GM23248 (cell line): Measurements from ENCODE around the gene TMEM8B. TPM values are rescaled to one million over a fixed set of nuclear protein-coding genes. Genes with fewer than 3 reads are reported as not detected.
"Not testable (repeated sequence)": the region's sequence is repeated elsewhere in the genome, so short reads cannot be mapped to it uniquely, and the experiment has no call there.

ENCODE experiments used
- DNase-seq: peaks from one replicate; pipeline ENCODE4 v3.0.0-alpha.2; 2015
- H2AFZ ChIP-seq: fragments of 200-600 bp; sonication (generic); 2 replicates; pipeline ENCODE4 v1.6.1; 2016; ENCODE audit warnings: antibody characterized with exemption
- H3F3A ChIP-seq: fragments of 200-600 bp; sonication (generic); 2 replicates; pipeline ENCODE4 v1.6.1; 2016; ENCODE audit warnings: mild to moderate bottlenecking, antibody characterized with exemption, mixed run types; ENCODE audit not compliant: insufficient read depth
- H3K27ac ChIP-seq: fragments of 200-600 bp; sonication (generic); 2 replicates; pipeline ENCODE4 v1.5.1; 2016; ENCODE audit warnings: mild to moderate bottlenecking
- H3K27me3 ChIP-seq: fragments of 200-600 bp; sonication (generic); replicated peaks from 2 replicates; pipeline ENCODE4 v1.6.1; 2016; ENCODE audit warnings: mild to moderate bottlenecking; ENCODE audit not compliant: insufficient read depth
- H3K36me3 ChIP-seq: fragments of 200-600 bp; sonication (generic); 2 replicates; pipeline ENCODE4 v1.6.1; 2016; ENCODE audit warnings: low read depth, mild to moderate bottlenecking
- H3K4me1 ChIP-seq: fragments of 200-600 bp; sonication (generic); 2 replicates; pipeline ENCODE4 v1.6.1; 2016; ENCODE audit warnings: mild to moderate bottlenecking; ENCODE audit not compliant: insufficient read depth
- H3K4me2 ChIP-seq: fragments of 200-600 bp; sonication (generic); one replicate; pipeline ENCODE4 v1.6.1; 2016; ENCODE audit warnings: mild to moderate bottlenecking; ENCODE audit not compliant: unreplicated experiment
- H3K4me3 ChIP-seq: fragments of 200-600 bp; sonication (generic); 2 replicates; pipeline ENCODE4 v1.5.1; 2016; ENCODE audit warnings: mild to moderate bottlenecking
- H3K79me2 ChIP-seq: fragments of 200-600 bp; sonication (generic); 2 replicates; pipeline ENCODE4 v1.6.1; 2016; ENCODE audit warnings: mild to moderate bottlenecking; ENCODE audit not compliant: insufficient read depth
- H3K9ac ChIP-seq: fragments of 200-600 bp; sonication (generic); 2 replicates; pipeline ENCODE4 v1.6.1; 2016; ENCODE audit warnings: mild to moderate bottlenecking
- H3K9me2 ChIP-seq: fragments of 200-600 bp; sonication (generic); 2 replicates; pipeline ENCODE4 v1.6.1; 2016; ENCODE audit warnings: mixed run types, mild to moderate bottlenecking, moderate library complexity; ENCODE audit not compliant: insufficient read depth
- H3K9me3 ChIP-seq: fragments of 200-600 bp; sonication (generic); one replicate; pipeline ENCODE4 v1.6.1; 2017; ENCODE audit warnings: low read depth
- H4K20me1 ChIP-seq: fragments of 200-600 bp; sonication (generic); 2 replicates; pipeline ENCODE4 v1.6.0; 2016; ENCODE audit not compliant: insufficient read depth
- EZH2 ChIP-seq: fragments of 200-600 bp; sonication (generic); IDR thresholded peaks from 2 replicates; pipeline ENCODE4 v1.6.1; 2018; ENCODE audit warnings: antibody characterized with exemption, mild to moderate bottlenecking; ENCODE audit not compliant: insufficient read depth, poor library complexity, severe bottlenecking
- EZH2phosphoT487 ChIP-seq: fragments of 200-600 bp; sonication (generic); IDR thresholded peaks from 2 replicates; pipeline ENCODE4 v1.6.1; 2018; ENCODE audit warnings: antibody characterized with exemption, moderate library complexity, mild to moderate bottlenecking, low read depth; ENCODE audit not compliant: insufficient read depth
- WGBS, 2 experiments: methylation state at CpG; one replicate each; pipeline ENCODE4 v1.1.6; 2015 to 2017; ENCODE audit warnings: low lambda C conversion rate in 2 of 2, low coverage in 1 of 2; ENCODE audit errors: missing lambda C conversion rate in 2 of 2; 5-methylcytosine and 5-hydroxymethylcytosine counted together
- in situ Hi-C: fragments of 300-500 bp; cut with MboI; formaldehyde crosslinking; loops from 2 replicates; pipeline ENCODE4 v1.15.0; 2020
- polyA plus RNA-seq: library from polyadenylated mRNA; unstranded; fragments of >200 nt; fragmentation: Nextera tagmentation; extraction: Ambion mirVana; gene quantifications from 2 replicates; pipeline ENCODE4 v1.2.1, GENCODE V29; 2016
- total RNA-seq: library from RNA; depleted of rRNA; stranded (reverse); fragments of >200 nt; shearing (Covaris generic); gene quantifications from 2 replicates; pipeline ENCODE4 v1.2.3, GENCODE V29; 2014

Gene TMEM8B
- total and polyA plus RNA-seq, 2 experiments from 2014 or later, result 3.7 to 4.9 TPM

DNA sequence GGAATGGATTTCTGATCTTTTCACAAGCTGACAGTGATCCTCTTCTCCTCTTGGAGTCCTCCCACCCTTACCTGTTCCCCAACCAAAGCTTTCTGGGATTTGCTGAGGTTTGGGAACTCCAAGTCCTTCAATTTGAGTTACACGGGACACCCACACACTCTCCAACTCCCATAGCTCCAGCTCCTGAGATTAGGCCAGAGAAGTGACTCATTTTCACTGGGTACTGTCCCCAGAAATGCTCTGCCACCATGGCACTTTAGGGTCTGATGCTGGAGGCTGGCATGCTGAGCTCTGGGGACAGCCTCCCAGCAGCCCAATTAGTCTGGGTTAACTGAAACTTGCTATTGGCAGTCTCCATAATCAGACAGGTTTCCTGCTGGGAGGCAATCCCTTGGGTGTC is 63.0 kb downstream of the TMEM8B start:
- H3K9me3 ChIP-seq, result no peaks in the 10 kb centered on the region
- no peaks in the 10 kb centered on the region for H3K4me1 ChIP-seq
- 83 to 92% methylated on average over 1 of the region's 1 CpG for WGBS, 2 experiments
- no peaks in the 10 kb centered on the region for H3K27me3 ChIP-seq
- TF ChIP-seq EZH2phosphoT487, result no peak
- no peak for TF ChIP-seq EZH2
- no peaks in the 10 kb centered on the region for H3K36me3 ChIP-seq
- H3K4me3 ChIP-seq, result no peak overlapping the region
- no peak for DNase-seq
- H3K27ac ChIP-seq, result no peak overlapping the region
- no peaks in the 10 kb centered on the region for H4K20me1 ChIP-seq
- H3F3A ChIP-seq, result no peaks in the 10 kb centered on the region; the same call in 1 of the 2 replicates
- no peak overlapping the region for H3K4me2 ChIP-seq
- no peak overlapping the region for H2AFZ ChIP-seq
- H3K9ac ChIP-seq, result no peak overlapping the region
- in situ Hi-C loops, result no loop called here
- no peaks in the 10 kb centered on the region for H3K9me2 ChIP-seq
- no peaks in the 10 kb centered on the region for H3K79me2 ChIP-seq

DNA sequence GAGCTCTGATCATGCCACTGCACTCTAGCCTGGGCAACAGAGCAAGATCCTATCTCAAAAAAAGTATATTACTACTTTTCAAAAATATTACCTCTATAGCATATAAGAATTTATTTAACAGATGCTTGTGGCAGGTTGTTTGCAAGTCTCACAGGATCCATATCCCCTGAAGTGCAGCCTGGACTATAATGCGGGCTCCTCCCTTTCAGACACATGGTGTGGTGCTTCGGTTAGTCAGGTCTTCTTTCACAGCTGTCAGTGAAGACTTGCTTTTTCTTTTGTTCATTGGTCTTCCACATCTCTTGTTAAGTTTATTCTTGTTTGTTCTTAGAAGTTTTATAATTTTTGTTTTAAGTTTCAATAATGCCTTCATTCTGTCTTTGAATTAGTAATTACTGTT is 67.5 kb downstream of the TMEM8B start:
- no peak for TF ChIP-seq EZH2phosphoT487
- TF ChIP-seq EZH2, result no peak
- no peaks in the 10 kb centered on the region for H3K36me3 ChIP-seq
- H3K9me3 ChIP-seq, result no peaks in the 10 kb centered on the region
- H3K9me2 ChIP-seq, result no peaks in the 10 kb centered on the region
- H4K20me1 ChIP-seq, result no peaks in the 10 kb centered on the region
- H3K4me1 ChIP-seq, result no peaks in the 10 kb centered on the region
- no peak overlapping the region for H3K27ac ChIP-seq
- no peak overlapping the region for H2AFZ ChIP-seq
- no peak overlapping the region for H3K4me2 ChIP-seq
- 78 to 90% methylated on average over 2 of the region's 2 CpGs for WGBS, 2 experiments
- H3K9ac ChIP-seq, result no peak overlapping the region
- H3K79me2 ChIP-seq, result no peaks in the 10 kb centered on the region
- H3K4me3 ChIP-seq, result no peak overlapping the region
- in situ Hi-C loops, result no loop called here
- DNase-seq, result no peak
- H3K27me3 ChIP-seq, result no peaks in the 10 kb centered on the region
- H3F3A ChIP-seq, result no peaks in the 10 kb centered on the region; the same call in 1 of the 2 replicates

DNA sequence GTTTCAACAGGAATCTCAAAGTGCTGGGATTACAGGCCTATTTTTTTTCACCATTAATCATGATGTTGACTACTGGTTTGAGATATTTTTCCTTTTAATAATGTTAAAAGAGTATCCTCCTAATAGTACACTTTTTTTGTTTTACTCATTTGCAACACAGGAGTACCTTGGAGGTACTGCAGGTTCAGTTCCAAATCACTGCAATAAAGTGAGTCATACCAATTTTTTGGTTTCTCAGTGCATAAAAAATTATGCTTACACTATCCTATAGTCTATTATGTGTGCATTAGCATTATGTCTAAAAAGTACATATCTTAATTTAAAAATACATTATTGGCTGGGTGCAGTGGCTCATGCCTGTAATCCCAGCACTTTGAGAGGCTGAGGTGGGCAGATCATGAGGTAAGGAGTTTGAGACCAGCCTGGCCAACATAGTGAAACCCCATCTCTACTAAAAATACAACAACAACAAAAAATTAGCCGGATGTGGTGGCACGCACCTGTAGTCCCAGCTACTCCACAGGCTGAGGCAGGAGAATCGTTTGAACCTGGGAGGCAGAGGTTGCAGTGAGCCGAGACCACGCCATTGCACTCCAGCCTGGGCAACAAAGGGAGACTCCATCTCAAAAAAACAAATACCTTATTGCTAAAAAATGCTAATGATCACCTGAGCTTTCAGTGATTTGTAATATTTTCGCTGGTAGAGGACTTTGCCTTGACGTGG is 68.5 kb downstream of the TMEM8B start:
- in situ Hi-C loops, H3K9me3 ChIP-seq, H3K4me2 ChIP-seq, H3K4me1 ChIP-seq, H3K9me2 ChIP-seq, H3K9ac ChIP-seq, H4K20me1 ChIP-seq, DNase-seq, H2AFZ ChIP-seq, H3K36me3 ChIP-seq, H3K4me3 ChIP-seq, H3F3A ChIP-seq, H3K27me3 ChIP-seq, H3K27ac ChIP-seq, H3K79me2 ChIP-seq: not testable (repeated sequence)
- 91 to 93% methylated on average over 7 of the region's 7 CpGs for WGBS, 2 experiments

DNA sequence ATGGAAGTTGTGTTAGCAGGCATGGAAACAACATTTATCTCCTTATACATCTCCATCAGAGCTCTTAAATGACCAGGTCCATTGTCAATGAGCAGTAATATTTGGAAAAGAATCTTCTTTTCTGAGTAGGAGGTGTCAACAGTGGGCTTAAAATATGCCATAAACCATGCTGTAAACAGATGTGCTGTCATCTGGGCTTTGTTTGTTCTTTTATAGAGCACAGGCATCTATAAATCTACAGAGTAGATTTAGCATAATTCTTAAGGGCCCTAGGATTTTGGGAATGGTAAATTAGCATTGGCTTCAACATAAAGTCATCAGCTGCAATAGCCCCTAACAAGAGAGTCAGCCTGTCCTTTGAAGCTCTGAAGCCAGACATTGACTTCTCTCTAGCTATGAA is 69.3 kb downstream of the TMEM8B start:
- TF ChIP-seq EZH2phosphoT487 (no peak), EZH2 (no peak)
- no peaks in the 10 kb centered on the region for H3K36me3 ChIP-seq
- no peak overlapping the region for H3K4me3 ChIP-seq
- H3F3A ChIP-seq, result no peaks in the 10 kb centered on the region
- in situ Hi-C loops, result no loop called here
- no peaks in the 10 kb centered on the region for H4K20me1 ChIP-seq
- H3K4me1 ChIP-seq, result no peaks in the 10 kb centered on the region
- H3K9me3 ChIP-seq, result no peaks in the 10 kb centered on the region
- H3K9me2 ChIP-seq, result no peaks in the 10 kb centered on the region
- no peaks in the 10 kb centered on the region for H3K79me2 ChIP-seq
- H3K9ac ChIP-seq, result no peak overlapping the region
- no peaks in the 10 kb centered on the region for H3K27me3 ChIP-seq
- H3K4me2 ChIP-seq, result no peak overlapping the region
- H2AFZ ChIP-seq, result no peak overlapping the region
- no peak overlapping the region for H3K27ac ChIP-seq
- no peak for DNase-seq

DNA sequence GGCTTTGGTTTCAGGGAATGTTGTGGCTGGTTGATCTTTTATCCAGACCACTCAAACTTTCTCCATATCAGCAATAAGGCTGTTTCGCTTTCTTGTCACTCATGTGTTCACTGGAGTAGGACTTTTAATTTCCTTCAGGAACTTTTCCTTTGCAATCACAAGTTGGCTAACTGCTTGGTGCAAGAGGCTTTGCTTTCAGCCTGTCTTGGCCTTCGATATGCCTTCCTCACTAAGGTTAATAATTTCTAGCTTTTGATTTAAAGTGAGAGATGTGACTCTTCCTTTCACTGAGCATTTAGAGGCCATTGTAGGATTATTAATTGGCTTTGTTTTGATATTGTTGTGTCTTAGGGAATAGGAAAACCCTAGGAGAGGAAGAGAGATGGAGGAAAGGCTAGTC is 70.0 kb downstream of the TMEM8B start:
- Histone ChIP-seq H3K9me2 (no peaks in the 10 kb centered on the region), H2AFZ (no peak overlapping the region), H3K4me2 (no peak overlapping the region), H3K27me3 (no peaks in the 10 kb centered on the region), H3K4me3 (no peak overlapping the region), H4K20me1 (no peaks in the 10 kb centered on the region), H3K4me1 (no peaks in the 10 kb centered on the region), H3K79me2 (no peaks in the 10 kb centered on the region), H3K36me3 (no peaks in the 10 kb centered on the region), H3K9me3 (no peaks in the 10 kb centered on the region), H3F3A (no peaks in the 10 kb centered on the region), H3K27ac (no peak overlapping the region), H3K9ac (no peak overlapping the region)
- 67 to 86% methylated on average over 2 of the region's 2 CpGs for WGBS, 2 experiments
- no peak for TF ChIP-seq EZH2
- no peak for TF ChIP-seq EZH2phosphoT487
- in situ Hi-C loops, result no loop called here
- DNase-seq, result no peak
